ENCODE measurements around the gene HBQ1.
A peak's percentile ranks its signal among the peaks of the same experiment; 100 is the strongest.

Gene HBQ1

DNA sequence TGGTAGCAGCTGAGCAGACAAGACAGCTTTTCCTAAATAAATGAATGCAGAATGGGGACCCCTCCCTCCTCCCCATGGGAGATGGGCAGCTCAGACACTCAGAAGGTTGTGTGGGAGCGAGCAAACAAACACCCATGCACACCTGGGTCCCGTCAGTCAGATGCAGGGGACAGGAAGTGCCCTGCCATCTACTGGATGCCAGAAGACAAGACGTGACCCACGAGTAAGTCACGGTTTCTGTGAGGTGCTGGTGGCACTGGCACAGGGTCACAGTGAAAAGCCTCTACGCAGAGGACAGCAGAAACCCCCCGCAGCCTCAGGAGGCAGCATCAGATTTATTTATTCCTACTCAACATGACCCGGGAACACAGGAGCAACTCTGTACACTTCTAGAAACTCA is 8.4 kb downstream of the HBQ1 start:
- H3K9ac ChIP-seq: no peak overlapping the region
- no peak overlapping the region for H3K4me2 ChIP-seq
- no peak overlapping the region for H3K27ac ChIP-seq
- H3K27me3 ChIP-seq (ENCODE audit: insufficient read depth, low read depth): no peaks in the 10 kb centered on the region
- TF ChIP-seq, protein P1, sequence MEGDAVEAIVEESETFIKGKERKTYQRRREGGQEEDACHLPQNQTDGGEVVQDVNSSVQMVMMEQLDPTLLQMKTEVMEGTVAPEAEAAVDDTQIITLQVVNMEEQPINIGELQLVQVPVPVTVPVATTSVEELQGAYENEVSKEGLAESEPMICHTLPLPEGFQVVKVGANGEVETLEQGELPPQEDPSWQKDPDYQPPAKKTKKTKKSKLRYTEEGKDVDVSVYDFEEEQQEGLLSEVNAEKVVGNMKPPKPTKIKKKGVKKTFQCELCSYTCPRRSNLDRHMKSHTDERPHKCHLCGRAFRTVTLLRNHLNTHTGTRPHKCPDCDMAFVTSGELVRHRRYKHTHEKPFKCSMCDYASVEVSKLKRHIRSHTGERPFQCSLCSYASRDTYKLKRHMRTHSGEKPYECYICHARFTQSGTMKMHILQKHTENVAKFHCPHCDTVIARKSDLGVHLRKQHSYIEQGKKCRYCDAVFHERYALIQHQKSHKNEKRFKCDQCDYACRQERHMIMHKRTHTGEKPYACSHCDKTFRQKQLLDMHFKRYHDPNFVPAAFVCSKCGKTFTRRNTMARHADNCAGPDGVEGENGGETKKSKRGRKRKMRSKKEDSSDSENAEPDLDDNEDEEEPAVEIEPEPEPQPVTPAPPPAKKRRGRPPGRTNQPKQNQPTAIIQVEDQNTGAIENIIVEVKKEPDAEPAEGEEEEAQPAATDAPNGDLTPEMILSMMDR (conservative IDR thresholded peaks at IDR 0.05; ENCODE audit: low read depth, low read length): peak; percentile 44
- H3K4me1 ChIP-seq (ENCODE audit: low read depth, poor library complexity, severe bottlenecking): no peaks in the 10 kb centered on the region
- H4K20me1 ChIP-seq (ENCODE audit: insufficient read depth): no peaks in the 10 kb centered on the region; the same call in 1 of the 2 replicates
- H3K79me2 ChIP-seq (ENCODE audit: insufficient read depth, low read depth): no peaks in the 10 kb centered on the region
- no peak overlapping the region for H3K4me3 ChIP-seq (IDR thresholded peaks at IDR 0.05; ENCODE audit: insufficient read depth, low read depth, low read length)
- no peak overlapping the region for H2AFZ ChIP-seq (ENCODE audit: low read depth)
- H3K36me3 ChIP-seq (ENCODE audit: insufficient read depth): no peaks in the 10 kb centered on the region; the same call in 1 of the 2 replicates

DNA sequence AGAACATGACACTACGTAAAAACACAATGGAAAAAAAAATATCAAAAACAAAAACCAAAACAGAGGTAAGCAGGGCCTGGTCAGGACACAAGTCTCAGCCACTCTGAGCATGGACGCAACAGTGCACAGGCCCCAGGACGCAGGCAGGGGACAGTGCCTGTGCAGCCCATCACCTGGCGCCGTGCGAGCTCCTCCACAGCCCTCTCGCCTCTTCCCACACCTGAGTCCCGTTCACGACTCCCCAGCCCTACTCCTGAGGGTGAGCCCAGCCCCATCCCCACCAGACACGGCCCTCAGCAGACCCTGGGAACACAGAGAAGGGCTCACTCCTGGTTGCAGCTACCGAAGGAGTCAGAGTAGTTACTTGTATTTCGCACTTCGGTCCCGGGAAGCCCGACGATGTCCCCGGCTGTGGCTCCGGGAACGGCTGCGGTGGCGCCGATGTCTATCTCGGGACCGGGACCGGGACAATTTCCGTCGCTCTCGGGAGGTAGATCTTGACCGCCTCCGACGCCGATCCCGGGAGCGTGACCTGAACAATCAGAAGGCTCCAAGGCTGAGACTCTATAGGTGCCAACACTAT is 9.4 kb downstream of the HBQ1 start:
- Histone ChIP-seq H4K20me1 (ENCODE audit: insufficient read depth) (no peaks in the 10 kb centered on the region; the same call in 1 of the 2 replicates), H3K4me1 (ENCODE audit: low read depth, poor library complexity, severe bottlenecking) (no peaks in the 10 kb centered on the region), H3K36me3 (ENCODE audit: insufficient read depth) (no peaks in the 10 kb centered on the region; the same call in 1 of the 2 replicates), H2AFZ (ENCODE audit: low read depth) (no peak overlapping the region), H3K4me2 (no peak overlapping the region), H3K79me2 (ENCODE audit: insufficient read depth, low read depth) (no peaks in the 10 kb centered on the region), H3K27me3 (ENCODE audit: insufficient read depth, low read depth) (no peaks in the 10 kb centered on the region), H3K4me3 (IDR thresholded peaks at IDR 0.05; ENCODE audit: insufficient read depth, low read depth, low read length) (no peak overlapping the region), H3K27ac (no peak overlapping the region), H3K9ac (no peak overlapping the region)
- TF ChIP-seq, protein P1 (conservative IDR thresholded peaks at IDR 0.05; ENCODE audit: low read depth, low read length): no peak

DNA sequence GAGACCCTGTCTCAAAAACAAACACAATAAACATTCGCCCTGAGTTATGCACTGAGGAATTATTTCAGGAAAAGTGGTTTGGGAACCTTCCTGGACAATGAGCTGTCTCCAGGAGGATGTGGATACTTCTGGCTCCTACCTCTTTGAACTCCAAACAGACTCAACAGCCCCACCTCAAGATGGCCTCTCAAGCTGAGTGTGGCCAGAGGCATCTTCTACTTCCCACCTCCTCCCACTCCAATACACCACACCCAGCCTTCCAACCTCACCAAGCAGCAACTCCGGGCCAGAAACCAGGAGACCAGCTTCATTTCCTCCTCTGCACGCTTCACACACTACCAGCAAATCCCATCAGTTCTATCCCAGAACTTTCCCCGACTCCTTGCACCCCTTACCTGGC is 11.6 kb downstream of the HBQ1 start:
- peaks cover 7% of the 10 kb centered on the region; the same call in 1 of the 2 replicates for H3K36me3 ChIP-seq (ENCODE audit: insufficient read depth)
- H3K4me1 ChIP-seq (ENCODE audit: low read depth, poor library complexity, severe bottlenecking): no peaks in the 10 kb centered on the region
- no peaks in the 10 kb centered on the region for H3K27me3 ChIP-seq (ENCODE audit: insufficient read depth, low read depth)
- no peak overlapping the region for H3K4me3 ChIP-seq (IDR thresholded peaks at IDR 0.05; ENCODE audit: insufficient read depth, low read depth, low read length)
- TF ChIP-seq, protein P1 (conservative IDR thresholded peaks at IDR 0.05; ENCODE audit: low read depth, low read length): no peak
- H3K9ac ChIP-seq: no peak overlapping the region
- H3K27ac ChIP-seq: no peak overlapping the region
- no peaks in the 10 kb centered on the region; the same call in 1 of the 2 replicates for H4K20me1 ChIP-seq (ENCODE audit: insufficient read depth)
- no peak overlapping the region for H3K4me2 ChIP-seq
- no peak overlapping the region for H2AFZ ChIP-seq (ENCODE audit: low read depth)
- no peaks in the 10 kb centered on the region for H3K79me2 ChIP-seq (ENCODE audit: insufficient read depth, low read depth)

DNA sequence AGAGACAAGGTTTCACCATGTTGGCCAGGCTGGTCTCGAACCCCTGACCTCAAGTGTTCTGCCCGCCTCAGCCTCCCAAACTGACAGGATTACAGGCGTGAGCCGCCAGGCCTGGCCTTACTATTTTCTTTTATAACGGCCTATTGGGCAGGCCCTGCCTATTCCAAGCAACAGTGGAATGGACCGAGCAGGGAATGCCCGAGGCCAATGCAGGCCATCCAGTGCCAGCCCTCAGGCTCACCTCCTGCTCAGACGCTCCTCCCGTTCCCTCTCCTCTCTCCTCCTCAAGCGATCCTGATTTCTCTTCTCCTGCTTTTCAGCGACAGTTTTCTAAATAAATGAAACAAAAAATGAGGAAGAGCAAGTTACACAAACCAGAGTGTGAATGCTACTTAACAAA is 12.4 kb downstream of the HBQ1 start:
- Histone ChIP-seq H3K36me3 (ENCODE audit: insufficient read depth) (peaks cover 7% of the 10 kb centered on the region; the same call in 1 of the 2 replicates), H3K9ac (no peak overlapping the region), H2AFZ (ENCODE audit: low read depth) (no peak overlapping the region), H3K4me2 (no peak overlapping the region), H3K4me3 (IDR thresholded peaks at IDR 0.05; ENCODE audit: insufficient read depth, low read depth, low read length) (no peak overlapping the region), H4K20me1 (ENCODE audit: insufficient read depth) (no peaks in the 10 kb centered on the region; the same call in 1 of the 2 replicates), H3K79me2 (ENCODE audit: insufficient read depth, low read depth) (no peaks in the 10 kb centered on the region), H3K27me3 (ENCODE audit: insufficient read depth, low read depth) (no peaks in the 10 kb centered on the region), H3K27ac (no peak overlapping the region), H3K4me1 (ENCODE audit: low read depth, poor library complexity, severe bottlenecking) (no peaks in the 10 kb centered on the region)
- TF ChIP-seq, protein P1 (conservative IDR thresholded peaks at IDR 0.05; ENCODE audit: low read depth, low read length): no peak
